ENCODE measurements around the gene BAG3.

- TF ChIP-seq CTCF (IDR thresholded peaks at IDR 0.05): no peak
- TF ChIP-seq REST (IDR thresholded peaks at IDR 0.05; ENCODE audit: insufficient read depth in 1 of 2, low read depth in 2 of 2, low read length in 1 of 2): no peak
- TF ChIP-seq SIN3A (IDR thresholded peaks at IDR 0.05; ENCODE audit: borderline replicate concordance, insufficient read depth, low read depth, low read length): no peak
Observed at GRCh38 chr10:119726676-119727261, 75.6 kb downstream of the BAG3 start.

Data from Panc1 (cell line).